GM19438 (cell line): ENCODE data around the gene RGS7.
"Not testable (repeated sequence)": the region's sequence is repeated elsewhere in the genome, so short reads cannot be mapped to it uniquely, and the experiment has no call there.

Source experiments
- ATAC-seq: cut with Tn5 transposase; IDR thresholded peaks from one replicate; pipeline ENCODE4 v1.9.1; 2021; ENCODE audit warnings: low read depth; ENCODE audit not compliant: unreplicated experiment

Gene RGS7

GRCh38 chr1:240813720-240814119 lies 543.3 kb downstream of the RGS7 start:
- no peak for ATAC-seq

- no peak for ATAC-seq
Measured at GRCh38 chr1:240811256-240811655, 545.7 kb downstream of the RGS7 start.

- ATAC-seq, result no peak
Measured at GRCh38 chr1:240808381-240808780, 548.6 kb downstream of the RGS7 start.

GRCh38 chr1:240806200-240806745 lies 550.7 kb downstream of the RGS7 start:
- no peak for ATAC-seq

- no peak for ATAC-seq
Measured at GRCh38 chr1:240804475-240804874, 552.5 kb downstream of the RGS7 start.

- no peak for ATAC-seq
Measured at GRCh38 chr1:240803151-240803550, 553.9 kb downstream of the RGS7 start.

- ATAC-seq, result no peak
Measured at GRCh38 chr1:240802271-240802670, 554.7 kb downstream of the RGS7 start.

GRCh38 chr1:240801442-240801841 lies 555.6 kb downstream of the RGS7 start:
- ATAC-seq, result no peak

- ATAC-seq, result no peak
Measured at GRCh38 chr1:240800291-240800690, 556.7 kb downstream of the RGS7 start.

GRCh38 chr1:240797050-240797449 lies 560.0 kb downstream of the RGS7 start:
- no peak for ATAC-seq

- ATAC-seq, result no peak
Measured at GRCh38 chr1:240794046-240794843, 562.8 kb downstream of the RGS7 start.

GRCh38 chr1:240792915-240793529 lies 564.0 kb downstream of the RGS7 start:
- no peak for ATAC-seq

GRCh38 chr1:240790856-240791255 lies 566.1 kb downstream of the RGS7 start:
- no peak for ATAC-seq

- ATAC-seq, result no peak
Measured at GRCh38 chr1:240786880-240787279, 570.1 kb downstream of the RGS7 start.

- ATAC-seq, result no peak
Measured at GRCh38 chr1:240784776-240785175, 572.2 kb downstream of the RGS7 start.

GRCh38 chr1:240783728-240784137 lies 573.3 kb downstream of the RGS7 start:
- ATAC-seq, result not testable (repeated sequence)

- no peak for ATAC-seq
Measured at GRCh38 chr1:240776237-240776636, 580.8 kb downstream of the RGS7 start.

GRCh38 chr1:240772131-240772530 lies 584.9 kb downstream of the RGS7 start:
- no peak for ATAC-seq

GRCh38 chr1:240771450-240771849 lies 585.6 kb downstream of the RGS7 start:
- no peak for ATAC-seq

- ATAC-seq, result no peak
Measured at GRCh38 chr1:240768979-240769378, 588.0 kb downstream of the RGS7 start.

- no peak for ATAC-seq
Measured at GRCh38 chr1:240766831-240767230, 590.2 kb downstream of the RGS7 start.
